Measurements from ENCODE around the gene DCC. TPM values are rescaled to one million over a fixed set of nuclear protein-coding genes. Genes with fewer than 3 reads are reported as not detected.

Gene DCC
- total and polyA plus RNA-seq, 10 donors = 0.03 to 9.2 (median 0.91) TPM; not detected in 1

- Histone ChIP-seq H3K4me1 (no peaks in the 10 kb centered on the region), H3K36me3 (no peaks in the 10 kb centered on the region), H3K9me3 (no peaks in the 10 kb centered on the region), H3K4me3 (no peak overlapping the region), H3K27ac (no peak overlapping the region), H3K27me3 (replicated peaks in 1 of 7) (no peaks in the 10 kb centered on the region)
- no peak for TF ChIP-seq CTCF (IDR thresholded peaks at IDR 0.05 in 8 of 11, conservative IDR thresholded peaks at IDR 0.05 in 3 of 11)
- no peak for DNase-seq
- intact Hi-C loops (cut with DNase I; ENCODE audit: low total_unique reads) = no loop called here
- 68 to 94% (median 80%) methylated on average over 1 of the region's 1 CpG for WGBS, 5 donors
Observed at GRCh38 chr18:52991246-52991645, 651.2 kb downstream of the DCC start.

GRCh38 chr18:52992041-52992440 lies 652.0 kb downstream of the DCC start:
- intact Hi-C loops (cut with DNase I; ENCODE audit: low total_unique reads) = no loop called here
- no peaks in the 10 kb centered on the region for H3K9me3 ChIP-seq
- H3K27me3 ChIP-seq (replicated peaks in 1 of 7) = no peaks in the 10 kb centered on the region
- H3K4me1 ChIP-seq = no peaks in the 10 kb centered on the region
- no peak for DNase-seq
- TF ChIP-seq POLR2AphosphoS5 (IDR thresholded peaks at IDR 0.05) (no peak), POLR2A (IDR thresholded peaks at IDR 0.05) (no peak), CTCF (IDR thresholded peaks at IDR 0.05 in 8 of 11, conservative IDR thresholded peaks at IDR 0.05 in 3 of 11) (no peak)
- no peaks in the 10 kb centered on the region for H3K36me3 ChIP-seq
- 50 to 62% (median 55%) methylated on average over 6 of the region's 6 CpGs for WGBS, 5 donors
- no peak overlapping the region for H3K27ac ChIP-seq
- no peak overlapping the region for H3K4me3 ChIP-seq

GRCh38 chr18:52995875-52996274 lies 655.9 kb downstream of the DCC start:
- H3K9me3 ChIP-seq = no peaks in the 10 kb centered on the region
- no peaks in the 10 kb centered on the region for H3K36me3 ChIP-seq
- WGBS, 5 donors = 80 to 93% (median 84%) methylated on average over 4 of the region's 4 CpGs
- H3K27me3 ChIP-seq (replicated peaks in 1 of 7) = no peaks in the 10 kb centered on the region
- H3K27ac ChIP-seq = no peak overlapping the region
- DNase-seq = no peak
- H3K4me3 ChIP-seq = no peak overlapping the region
- TF ChIP-seq POLR2AphosphoS5 (IDR thresholded peaks at IDR 0.05) = no peak
- TF ChIP-seq CTCF (IDR thresholded peaks at IDR 0.05 in 8 of 11, conservative IDR thresholded peaks at IDR 0.05 in 3 of 11) = no peak
- TF ChIP-seq POLR2A (IDR thresholded peaks at IDR 0.05) = no peak
- no peaks in the 10 kb centered on the region for H3K4me1 ChIP-seq
- intact Hi-C loops (cut with DNase I; ENCODE audit: low total_unique reads) = no loop called here

- Histone ChIP-seq H3K4me1 (no peaks in the 10 kb centered on the region), H3K27ac (no peak overlapping the region), H3K27me3 (replicated peaks in 1 of 7) (no peaks in the 10 kb centered on the region), H3K36me3 (no peaks in the 10 kb centered on the region), H3K9me3 (no peaks in the 10 kb centered on the region), H3K4me3 (no peak overlapping the region)
- WGBS, 5 donors = 82 to 91% (median 85%) methylated on average over 2 of the region's 2 CpGs
- no peak for TF ChIP-seq CTCF (IDR thresholded peaks at IDR 0.05 in 8 of 11, conservative IDR thresholded peaks at IDR 0.05 in 3 of 11)
- TF ChIP-seq POLR2A (IDR thresholded peaks at IDR 0.05) = no peak
- no peak for TF ChIP-seq POLR2AphosphoS5 (IDR thresholded peaks at IDR 0.05)
- intact Hi-C loops (cut with DNase I; ENCODE audit: low total_unique reads) = no loop called here
- DNase-seq = no peak
Observed at GRCh38 chr18:52999633-53000032, 659.6 kb downstream of the DCC start.

Measured in spleen (tissue), 11 donors.